Measurements from ENCODE around the gene MTSS2. TPM values are rescaled to one million over a fixed set of nuclear protein-coding genes. Genes with fewer than 3 reads are reported as not detected.

Gene MTSS2
- 100 to 1,000 TPM in 1 of 9 donors, 10 to 100 TPM in 8; 11.6 to 127 (median 74.8) TPM for total RNA-seq
- polyA plus RNA-seq = 100 to 1,000 TPM in 1 of 3 donors, 10 to 100 TPM in 2; 32.4 to 145 (median 39.2) TPM
- long read RNA-seq, donor 1, partial matches to known transcripts = 7 of 7 reads
- long read RNA-seq, donor 1, other reads (novel, unspliced or antisense) = 0 of 7 reads
- long read RNA-seq, donor 2 = 0 reads
- long read RNA-seq, donor 3 = 0 reads
- long read RNA-seq, donor 4 = 0 reads
- long read RNA-seq, donor 5, partial matches to known transcripts = 0 of 3 reads
- long read RNA-seq, donor 5, other reads (novel, unspliced or antisense) = 3 of 3 reads
- long read RNA-seq, donor 6 = 0 reads
- long read RNA-seq, donor 7 = 0 reads
- long read RNA-seq, donor 8, partial matches to known transcripts = 12 of 12 reads
- long read RNA-seq, donor 8, other reads (novel, unspliced or antisense) = 0 of 12 reads
- long read RNA-seq, donor 9, partial matches to known transcripts = 0 of 1 reads
- long read RNA-seq, donor 9, other reads (novel, unspliced or antisense) = 0 of 1 reads
- long read RNA-seq, donor 10, partial matches to known transcripts = 7 of 7 reads
- long read RNA-seq, donor 10, other reads (novel, unspliced or antisense) = 0 of 7 reads

GRCh38 chr16:70685938-70686375 lies at the start of gene MTSS2:
Gene MTSS2, minus strand, starts transcription at chr16:70686053. Its CDS starts 262 bp downstream, at chr16:70685791.
- WGBS, 4 donors = 1% methylated on average over 39 to 72 of the region's 72 CpGs; no CpG with 5 or more reads in 2 of the 4 donors
- peak within 1 kb of the TSS in 4 of 5 donors; percentile 61 to 96 (median 81) for H3K27ac ChIP-seq
- intact Hi-C loops (cut with DNase I) = no loop called here
- H3K36me3 ChIP-seq (replicated peaks in 1 of 2) = no peaks in the 10 kb centered on the region
- DNase-seq = peak; percentile 86 to 94 (median 91)
- peak within 1 kb of the TSS in 3 of 4 donors; percentile 49 to 90 (median 68) for H3K4me3 ChIP-seq
- H3K4me1 ChIP-seq (replicated peaks in 1 of 2) = peaks cover 36 to 69% of the 10 kb centered on the region in 2 donors
- no peak for TF ChIP-seq CTCF (IDR thresholded peaks at IDR 0.05)
- TF ChIP-seq POLR2A (IDR thresholded peaks at IDR 0.05) = peak in 1 of 2 donors; percentile 58
- H3K9me3 ChIP-seq (replicated peaks in 1 of 3) = no peaks in the 10 kb centered on the region
- no peaks in the 10 kb centered on the region for H3K27me3 ChIP-seq

- peaks cover 0 to 7% of the 10 kb centered on the region in 2 donors for H3K36me3 ChIP-seq (replicated peaks in 1 of 2)
- no peaks in the 10 kb centered on the region for H3K27me3 ChIP-seq
- intact Hi-C loops (cut with DNase I) = loop anchor here in 1 of 2 donors (5.0 kb wide), 1 partner anchor 38 kb away; no protein-coding TSS in a partner anchor
- peak overlapping the region in 3 of 5 donors; percentile 40 to 91 (median 75) for H3K27ac ChIP-seq
- H3K9me3 ChIP-seq (replicated peaks in 1 of 3) = no peaks in the 10 kb centered on the region
- no peak for TF ChIP-seq POLR2A (IDR thresholded peaks at IDR 0.05)
- no peak for TF ChIP-seq CTCF (IDR thresholded peaks at IDR 0.05)
- 72 to 87% (median 78%) methylated on average over 7 to 13 of the region's 13 CpGs for WGBS, 4 donors
- no peak overlapping the region for H3K4me3 ChIP-seq
- no peak for DNase-seq
- peaks cover 16 to 23% of the 10 kb centered on the region in 2 donors for H3K4me1 ChIP-seq (replicated peaks in 1 of 2)
Measured at GRCh38 chr16:70735141-70735979, 49.5 kb upstream of the MTSS2 start.

DNA sequence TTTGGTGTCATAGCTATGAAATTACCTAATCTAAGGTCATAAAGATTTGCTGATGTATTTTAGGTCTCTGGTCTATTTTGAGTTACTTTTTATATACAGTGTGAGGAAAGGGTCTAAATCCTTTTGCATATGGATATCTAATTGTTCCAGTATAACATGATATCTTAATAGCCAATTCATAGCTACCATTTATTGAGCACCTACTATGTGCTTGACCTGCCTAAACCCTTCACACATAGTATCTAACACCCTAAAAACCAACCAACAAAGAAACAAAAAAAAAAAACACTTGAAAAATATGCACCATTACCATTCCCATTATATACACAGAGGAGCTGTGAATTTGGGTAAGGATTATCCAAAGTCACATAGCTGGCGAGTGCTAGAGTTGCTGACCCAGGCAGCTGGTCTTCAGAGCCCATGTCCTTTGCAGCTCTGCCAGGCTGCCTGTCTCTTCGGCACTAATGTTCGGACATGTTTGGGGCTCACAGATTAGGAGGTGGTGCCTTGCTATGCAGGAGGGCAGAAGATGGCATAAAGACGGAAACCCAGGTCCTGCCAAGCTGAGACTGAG lies 48.8 kb upstream of the MTSS2 start:
- Histone ChIP-seq H3K36me3 (replicated peaks in 1 of 2) (peaks cover 0 to 7% of the 10 kb centered on the region in 2 donors), H3K27ac (peak overlapping the region in 2 of 5 donors; percentile 75 to 91), H3K27me3 (no peaks in the 10 kb centered on the region), H3K4me1 (replicated peaks in 1 of 2) (peaks cover 16 to 23% of the 10 kb centered on the region in 2 donors), H3K9me3 (replicated peaks in 1 of 3) (no peaks in the 10 kb centered on the region), H3K4me3 (no peak overlapping the region)
- 90 to 100% (median 92%) methylated on average over 2 to 4 of the region's 4 CpGs for WGBS, 4 donors
- intact Hi-C loops (cut with DNase I) = loop anchor here in 1 of 2 donors (5.0 kb wide), 1 partner anchor 37 kb away; no protein-coding TSS in a partner anchor
- DNase-seq = no peak
- no peak for TF ChIP-seq POLR2A (IDR thresholded peaks at IDR 0.05)

- H3K4me1 ChIP-seq (replicated peaks in 1 of 2) = peaks cover 10 to 11% of the 10 kb centered on the region in 2 donors
- no peak overlapping the region for H3K4me3 ChIP-seq
- H3K9me3 ChIP-seq (replicated peaks in 1 of 3) = no peaks in the 10 kb centered on the region
- no peak for TF ChIP-seq POLR2A (IDR thresholded peaks at IDR 0.05)
- TF ChIP-seq CTCF (IDR thresholded peaks at IDR 0.05) = no peak
- intact Hi-C loops (cut with DNase I) = no loop called here
- no peak overlapping the region for H3K27ac ChIP-seq
- WGBS, 4 donors = 86 to 94% (median 93%) methylated on average over 2 to 3 of the region's 3 CpGs
- no peaks in the 10 kb centered on the region for H3K27me3 ChIP-seq
- H3K36me3 ChIP-seq (replicated peaks in 1 of 2) = peaks cover 0 to 7% of the 10 kb centered on the region in 2 donors
- no peak for DNase-seq
Measured at GRCh38 chr16:70730944-70731343, 45.1 kb upstream of the MTSS2 start.

All from adrenal gland (tissue), 19 donors.